Measurements from ENCODE around the gene EDN2.

The EDN2 gene

DNA sequence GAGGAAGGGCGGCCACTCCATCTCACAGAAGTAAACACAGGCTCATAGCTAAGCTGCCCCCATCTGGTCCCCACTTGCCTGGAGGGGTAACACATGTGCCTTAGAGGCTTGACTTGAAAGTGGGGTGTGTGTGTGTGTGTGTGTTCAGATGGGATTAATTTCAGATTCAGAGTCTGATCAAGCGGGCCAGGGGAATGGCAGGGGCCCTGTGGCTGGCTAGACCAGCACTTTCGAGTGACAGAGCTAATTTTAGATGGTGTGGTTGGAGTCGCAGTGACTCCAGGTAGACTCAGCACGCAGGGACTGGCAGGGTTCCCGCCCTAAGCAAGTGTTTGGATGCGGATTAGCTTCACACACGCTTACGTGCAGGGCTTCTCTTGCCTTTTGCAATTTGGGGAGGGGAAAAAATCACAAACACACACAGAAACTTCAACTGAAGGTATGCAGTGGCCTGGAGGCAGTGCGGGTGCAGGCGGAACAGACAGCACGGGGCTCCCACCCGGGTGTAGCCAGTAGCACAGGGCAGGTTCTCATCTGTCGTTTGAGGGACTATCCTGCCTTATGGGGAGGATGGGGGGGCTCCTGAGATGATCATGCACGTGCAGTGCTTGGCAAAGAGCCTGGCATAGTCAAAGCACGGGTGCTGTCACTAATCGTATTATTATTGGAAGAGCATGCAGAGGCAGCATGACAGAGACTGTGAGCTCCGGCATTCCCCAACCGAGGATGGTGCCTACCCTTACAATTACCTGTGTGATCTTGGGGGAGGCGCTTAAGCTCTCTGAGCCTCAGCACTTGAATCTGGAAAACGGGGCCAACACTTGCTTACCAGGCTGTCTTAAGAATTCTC, 1.3 kb downstream of the EDN2 start:
- DNase-seq (ENCODE audit: low read depth in 2 of 2): no peak

DNA sequence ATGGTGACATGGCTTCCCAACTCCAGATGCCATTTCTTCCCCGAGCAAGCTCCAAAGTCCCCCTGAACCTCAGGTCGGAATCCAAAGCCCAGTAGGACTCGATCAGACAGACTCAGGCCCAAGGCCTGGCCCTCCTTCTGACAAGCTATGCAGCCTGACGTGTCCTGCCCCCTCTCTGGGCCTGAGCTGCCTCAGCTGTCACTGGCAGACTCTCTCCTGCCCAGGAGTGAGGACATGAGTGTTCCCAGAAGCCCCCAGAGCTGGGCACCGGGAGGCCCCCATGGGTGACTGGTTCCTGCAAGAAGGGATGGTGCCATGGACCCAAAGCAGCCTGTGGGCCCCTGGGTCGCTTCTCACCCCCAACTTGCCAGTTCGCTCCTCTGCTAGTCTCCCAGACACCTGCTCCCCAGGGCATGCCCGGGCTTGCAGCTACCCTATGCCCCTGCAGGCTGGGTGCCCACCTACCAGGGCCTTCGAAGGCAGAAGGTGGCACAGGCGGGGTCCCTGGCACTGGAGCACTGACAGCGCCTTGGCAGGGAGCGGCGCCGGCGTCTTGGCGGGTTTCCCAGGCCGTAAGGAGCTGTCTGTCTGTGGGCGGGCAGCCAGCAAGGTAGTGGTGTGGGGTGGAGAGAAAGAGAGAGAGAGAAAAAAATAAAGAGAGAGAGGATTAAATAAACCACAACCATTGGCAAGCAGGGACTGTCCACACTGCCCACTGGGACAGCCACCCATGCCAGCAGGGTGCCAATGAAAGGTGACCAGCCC, 2.3 kb downstream of the EDN2 start:
- no peak for DNase-seq (ENCODE audit: low read depth in 2 of 2)

DNA sequence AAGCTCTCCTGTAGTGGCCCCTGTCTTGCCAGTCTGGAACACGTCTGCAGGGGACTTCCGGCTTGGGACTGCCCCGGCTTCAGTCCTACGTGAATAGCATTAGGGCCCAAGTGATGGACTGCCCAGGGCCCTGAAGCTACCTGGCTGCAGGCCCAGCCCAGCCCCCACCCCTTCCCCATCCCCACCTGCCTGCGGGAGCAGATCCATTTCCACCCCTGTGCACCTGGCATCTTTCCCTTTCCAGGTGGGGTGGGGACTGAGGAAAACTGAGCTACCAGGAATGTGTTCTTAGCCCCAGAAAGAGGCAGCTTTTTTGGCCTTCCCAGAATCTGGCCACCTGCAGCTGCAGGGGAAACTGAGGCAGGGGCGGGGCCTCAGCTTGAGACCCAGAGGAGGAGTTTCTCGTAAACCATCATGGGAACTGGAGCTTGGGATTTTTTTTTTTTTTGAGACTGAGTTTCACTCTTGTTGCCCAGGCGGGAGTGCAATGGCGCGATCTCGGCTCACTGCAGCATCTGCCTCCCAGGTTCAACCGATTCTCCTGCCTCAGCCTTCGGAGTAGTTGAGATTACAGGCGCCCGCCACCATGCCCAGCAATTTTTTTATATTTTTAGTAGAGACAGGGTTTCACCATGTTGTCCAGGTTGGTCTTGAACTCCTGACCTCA, 3.2 kb downstream of the EDN2 start:
- no peak for DNase-seq (ENCODE audit: low read depth in 2 of 2)

- DNase-seq (ENCODE audit: low read depth in 2 of 2): no peak
Measured at GRCh38 chr1:41480204-41481108, 4.0 kb downstream of the EDN2 start.

- no peak for DNase-seq (ENCODE audit: low read depth in 2 of 2)
Measured at GRCh38 chr1:41479808-41480160, 4.7 kb downstream of the EDN2 start.

DNA sequence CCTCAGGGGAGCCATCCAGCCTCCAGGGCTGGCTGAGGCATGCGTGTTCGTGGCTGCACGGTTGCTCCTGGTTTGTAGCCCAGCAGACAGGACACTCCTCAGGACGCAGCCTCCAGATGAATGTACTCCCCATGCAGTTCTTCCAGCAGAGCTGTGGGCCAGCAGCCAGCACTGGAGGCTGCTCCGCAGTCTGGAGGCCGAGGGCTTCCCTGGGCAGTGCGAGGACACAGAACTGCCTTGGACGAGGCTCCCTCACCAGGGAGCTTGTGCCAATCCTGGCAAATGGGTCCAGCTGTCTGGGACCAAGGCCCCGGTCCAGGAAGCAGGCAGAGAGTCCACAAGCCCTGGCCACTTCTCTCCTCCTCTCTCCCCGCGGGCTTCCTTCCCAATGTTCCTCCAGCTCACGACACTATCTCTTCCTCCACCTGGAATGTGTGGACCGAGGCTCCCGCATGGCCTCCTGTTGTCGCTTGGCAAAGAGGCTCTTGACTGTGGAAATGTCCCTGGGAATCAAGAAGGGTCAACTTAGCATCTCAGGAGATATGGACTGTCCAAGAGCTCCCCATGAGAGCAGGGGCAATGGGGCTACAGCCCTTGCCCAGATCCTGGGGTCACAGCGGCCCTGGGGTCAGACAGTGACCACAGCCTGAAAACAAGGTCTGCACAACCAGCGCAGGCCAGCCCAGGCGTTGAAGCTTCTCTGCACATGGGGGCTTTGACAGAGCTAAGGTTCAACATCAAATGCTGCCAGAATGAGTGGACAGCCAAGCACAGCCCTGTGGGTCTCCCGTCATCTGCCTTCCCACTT, 5.3 kb downstream of the EDN2 start:
- DNase-seq (ENCODE audit: low read depth in 2 of 2): no peak

DNA sequence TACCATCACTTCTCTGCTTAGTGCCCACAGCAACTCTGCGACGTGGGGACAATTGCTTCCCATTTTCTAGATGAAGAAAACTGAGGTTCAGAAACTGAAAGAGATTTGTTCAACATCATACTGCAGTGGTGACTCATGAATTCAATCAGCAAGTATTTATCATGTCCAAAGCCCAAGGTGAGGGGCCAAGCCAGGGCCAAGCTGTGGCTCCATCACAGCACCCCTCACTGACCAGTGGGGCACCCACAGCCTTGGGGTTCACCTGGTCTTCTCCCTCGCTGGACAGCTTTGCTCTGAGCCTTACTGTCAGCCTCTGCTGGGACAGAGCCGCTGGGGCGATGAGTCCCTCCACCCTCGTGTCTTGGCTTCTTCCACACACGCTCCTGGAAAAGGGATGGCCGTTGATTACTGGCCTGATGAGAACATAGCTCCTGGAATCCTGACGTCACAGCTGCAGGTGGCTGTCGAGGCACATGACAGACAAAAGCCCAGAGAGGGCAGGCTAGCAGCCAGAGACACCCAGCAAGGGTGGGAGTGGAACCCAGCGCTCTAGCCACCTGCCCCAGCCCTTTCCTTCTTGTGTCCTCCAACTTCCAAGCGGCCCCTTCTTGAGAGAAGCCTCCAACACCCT, 6.2 kb downstream of the EDN2 start:
- no peak for DNase-seq (ENCODE audit: low read depth in 2 of 2)

GRCh38 chr1:41476807-41477361, 7.6 kb downstream of the EDN2 start:
- DNase-seq (ENCODE audit: low read depth in 2 of 2): no peak

DNA sequence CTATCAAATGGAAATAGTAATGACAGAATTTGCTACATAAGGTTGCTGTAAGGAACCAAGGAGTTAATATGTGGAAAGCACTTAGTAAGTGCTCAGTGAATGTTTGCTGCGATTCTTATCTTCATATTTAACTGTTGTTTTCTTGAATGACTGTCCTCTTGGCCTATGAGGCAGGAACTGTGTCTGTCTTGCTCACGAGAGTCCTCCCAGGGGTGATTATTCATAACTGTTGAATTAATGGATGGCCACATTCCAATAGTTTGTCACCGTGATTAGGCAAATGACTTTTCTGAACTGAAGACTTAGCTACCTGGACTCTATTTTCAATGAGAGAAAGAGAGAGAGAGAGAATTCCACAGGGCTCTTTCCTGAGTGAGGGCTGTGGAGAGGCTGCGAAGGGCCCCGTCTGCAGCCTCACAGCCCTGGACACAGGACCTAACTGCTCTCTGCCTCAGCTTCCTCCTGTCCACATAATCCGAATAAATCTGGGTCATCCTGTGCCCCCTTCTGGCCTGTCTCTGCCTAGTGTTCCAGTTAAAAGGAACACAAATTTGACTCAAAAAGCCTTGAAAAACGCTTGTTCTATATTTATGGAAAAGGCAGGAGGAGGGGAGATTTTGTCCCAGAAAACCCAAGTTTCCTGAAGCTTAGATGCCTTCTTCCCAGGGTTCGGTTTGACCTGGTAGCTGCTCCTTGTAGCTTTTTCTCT, 8.5 kb downstream of the EDN2 start:
- DNase-seq (ENCODE audit: low read depth in 2 of 2): no peak

DNA sequence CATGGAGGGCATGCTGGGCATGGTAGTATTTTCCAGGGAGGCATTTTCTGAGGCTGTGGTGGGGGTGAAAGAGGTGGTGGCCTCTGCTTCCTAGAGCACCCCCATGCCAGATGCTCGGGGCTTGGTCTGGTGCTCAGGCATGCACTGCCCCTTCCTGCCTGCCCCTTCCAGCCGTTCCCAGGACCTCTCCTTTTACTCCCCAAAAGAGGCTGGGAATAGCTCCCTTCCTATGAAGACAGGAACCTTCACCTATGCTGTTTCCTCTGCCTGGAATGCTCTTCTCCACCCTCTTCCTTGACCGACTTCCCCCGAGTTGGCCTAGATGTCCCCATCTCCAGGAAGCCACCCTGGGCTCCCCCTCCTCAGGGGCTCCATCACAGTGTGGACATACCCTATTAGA, 9.1 kb downstream of the EDN2 start:
- no peak for DNase-seq (ENCODE audit: low read depth in 2 of 2)

GRCh38 chr1:41474490-41475271, 9.8 kb downstream of the EDN2 start:
- DNase-seq (ENCODE audit: low read depth in 2 of 2): no peak

DNA sequence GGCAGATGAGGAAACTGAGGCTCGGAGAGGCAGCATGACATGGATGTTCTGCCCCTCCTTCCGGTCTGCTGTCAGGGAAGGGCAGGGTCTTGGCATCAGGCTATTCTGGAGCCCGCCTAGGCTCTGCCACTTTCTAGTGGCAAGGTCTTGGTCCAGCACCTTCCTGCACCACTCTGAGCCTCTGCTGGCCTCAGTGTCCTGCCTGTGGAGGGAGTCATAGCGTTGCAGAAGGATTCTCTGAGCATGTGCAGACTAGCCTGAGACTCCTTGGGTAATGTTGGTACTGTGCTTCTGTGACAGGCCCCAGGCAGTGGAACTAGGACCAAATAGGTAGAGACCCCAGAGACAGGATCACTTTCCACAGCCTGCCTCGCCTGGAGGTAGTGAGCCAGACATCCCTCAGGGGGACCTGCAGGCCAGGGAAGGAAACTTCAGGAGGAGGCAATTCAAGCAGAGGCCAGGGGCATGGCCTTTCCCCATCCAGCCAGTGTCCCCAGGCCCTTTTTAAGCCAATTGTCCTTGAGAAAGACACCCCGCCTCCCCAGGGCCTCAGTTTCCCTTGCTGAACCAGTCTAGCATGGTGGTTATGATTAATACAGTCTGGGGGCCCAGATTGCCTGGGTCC, 10.6 kb downstream of the EDN2 start:
- DNase-seq (ENCODE audit: low read depth in 2 of 2): no peak

- DNase-seq (ENCODE audit: low read depth in 2 of 2): no peak
Measured at GRCh38 chr1:41471658-41472057, 12.8 kb downstream of the EDN2 start.

- no peak for DNase-seq (ENCODE audit: low read depth in 2 of 2)
Measured at GRCh38 chr1:41469706-41470105, 14.8 kb downstream of the EDN2 start.

- DNase-seq (ENCODE audit: low read depth in 2 of 2): no peak
Measured at GRCh38 chr1:41468122-41468762, 16.2 kb downstream of the EDN2 start.

- DNase-seq (ENCODE audit: low read depth in 2 of 2): no peak
Measured at GRCh38 chr1:41467673-41468072, 16.8 kb downstream of the EDN2 start.

DNA sequence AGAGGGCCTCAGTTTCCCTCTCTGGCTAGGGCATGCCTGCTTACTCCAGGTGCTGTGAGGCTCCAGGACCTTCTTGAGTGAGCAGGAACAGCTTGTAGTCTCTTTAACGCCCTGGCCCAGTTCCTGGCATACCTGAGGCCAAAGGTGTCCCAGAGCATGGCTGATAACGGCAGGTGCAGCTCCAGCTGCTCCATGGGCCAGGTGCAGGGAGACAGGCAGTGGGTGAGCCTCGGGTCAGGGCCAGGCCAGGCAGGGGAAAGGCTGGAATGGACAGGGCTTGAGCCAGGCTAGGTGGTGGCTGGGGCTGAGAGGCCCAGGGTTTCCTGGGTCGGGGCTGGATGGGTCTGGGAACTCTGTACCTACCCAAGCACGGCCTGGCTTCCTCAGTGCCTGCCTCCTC, 18.3 kb downstream of the EDN2 start:
- DNase-seq (ENCODE audit: low read depth in 2 of 2): no peak

- DNase-seq (ENCODE audit: low read depth in 2 of 2): no peak
Measured at GRCh38 chr1:41465741-41466140, 18.7 kb downstream of the EDN2 start.

Measured in stimulated activated CD4-positive, alpha-beta T cell treated with anti-CD3 and anti-CD28 coated beads, Interleukin-1b, Interleukin-23, amount 100 ng/mL, for 4 hours (primary cell).